Skin epidermis (tissue), 12 donors: ENCODE results near the gene FIBCD1.
A peak's percentile ranks its signal among the peaks of the same experiment; 100 is the strongest.

Source experiments
- H3K27ac ChIP-seq, 21 experiments: fragments of 200-600 bp; sonication (generic) in 11 of 21; one replicate each; pipeline ENCODE4 v1.5.0; 2020; ENCODE audit warnings: mild to moderate bottlenecking in 3 of 21, inconsistent platforms in 2 of 21, moderate library complexity in 2 of 21
- H3K4me3 ChIP-seq, 7 experiments: fragments of 200-600 bp; sonication (generic) in 2 of 7; one replicate each; pipeline ENCODE4 v1.5.0; 2020; ENCODE audit warnings: inconsistent platforms in 2 of 7, mild to moderate bottlenecking in 2 of 7, moderate library complexity in 1 of 7

Gene FIBCD1

DNA sequence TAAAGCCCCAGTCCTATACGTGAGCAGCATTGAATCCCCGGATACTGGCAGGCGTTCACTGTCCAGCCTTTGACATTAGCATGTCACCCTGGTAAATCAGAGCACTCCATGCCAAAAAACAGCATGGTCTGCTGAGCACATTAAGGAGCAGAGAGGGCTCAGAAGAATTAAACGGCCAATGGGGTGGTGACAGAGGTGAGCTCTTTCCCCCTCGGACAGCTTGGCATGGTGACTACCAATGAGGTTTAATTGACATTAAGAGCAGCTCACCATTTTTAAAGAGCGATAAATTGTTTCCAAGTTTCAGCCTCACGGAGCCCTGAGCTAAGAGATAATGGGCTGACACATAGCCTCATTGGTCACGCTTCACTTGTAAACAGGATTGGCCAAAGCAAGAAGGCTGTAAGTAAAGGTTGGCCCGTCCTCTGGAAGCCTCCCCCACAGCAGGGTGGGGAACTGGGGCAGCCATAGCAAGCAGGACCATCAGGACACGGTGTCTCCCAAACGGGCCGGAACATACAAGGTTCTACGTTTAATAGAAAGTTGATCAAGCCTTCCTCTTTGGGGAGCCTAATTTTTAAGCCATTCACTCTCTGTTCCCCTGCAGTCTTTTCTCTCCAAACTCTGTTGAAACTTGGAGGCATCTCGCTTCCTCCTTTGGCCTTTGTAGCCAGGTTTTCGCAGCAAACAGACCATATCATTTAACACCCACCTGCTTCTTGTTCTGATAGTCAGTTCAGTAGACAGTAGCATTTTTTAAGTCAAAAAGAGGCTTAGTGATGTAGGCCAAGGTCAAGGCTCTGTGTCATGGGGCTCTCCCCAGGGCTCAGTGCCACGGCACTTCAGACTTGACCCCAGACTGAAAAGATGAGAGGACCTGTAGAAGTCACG, 68.3 kb downstream of the FIBCD1 start:
- H3K27ac ChIP-seq, result no peak overlapping the region
- no peak overlapping the region for H3K4me3 ChIP-seq

GRCh38 chr9:130869250-130869649, 69.8 kb downstream of the FIBCD1 start:
- no peak overlapping the region for H3K27ac ChIP-seq
- no peak overlapping the region for H3K4me3 ChIP-seq

DNA sequence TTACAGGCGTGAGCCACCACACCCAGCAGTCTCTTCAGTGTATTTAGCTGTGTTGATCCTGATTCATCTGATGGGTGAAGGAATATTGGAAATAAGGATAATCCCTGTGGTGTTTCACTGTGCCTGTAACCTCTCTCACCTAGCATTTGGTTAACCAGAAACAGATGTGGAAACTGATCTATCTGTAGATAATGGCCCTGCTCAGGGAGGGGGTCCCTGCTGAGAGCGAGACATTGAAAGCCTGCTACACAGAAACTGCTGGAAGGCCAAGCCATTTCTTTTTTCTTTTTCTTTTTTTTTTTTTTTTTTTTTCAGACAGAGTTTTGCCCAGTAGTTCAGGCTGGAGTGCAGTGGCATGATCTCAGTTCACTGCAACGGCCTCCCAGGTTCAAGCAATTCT, 70.8 kb downstream of the FIBCD1 start:
- Histone ChIP-seq H3K27ac (no peak overlapping the region), H3K4me3 (no peak overlapping the region)

GRCh38 chr9:130867556-130867955, 71.5 kb downstream of the FIBCD1 start:
- H3K27ac ChIP-seq, result no peak overlapping the region

GRCh38 chr9:130866474-130866965, 72.5 kb downstream of the FIBCD1 start:
- Histone ChIP-seq H3K4me3 (no peak overlapping the region), H3K27ac (no peak overlapping the region)

More at GRCh38 chr9:130867556-130867955, 71.5 kb downstream of the FIBCD1 start:
- H3K4me3 ChIP-seq, result no peak overlapping the region

DNA sequence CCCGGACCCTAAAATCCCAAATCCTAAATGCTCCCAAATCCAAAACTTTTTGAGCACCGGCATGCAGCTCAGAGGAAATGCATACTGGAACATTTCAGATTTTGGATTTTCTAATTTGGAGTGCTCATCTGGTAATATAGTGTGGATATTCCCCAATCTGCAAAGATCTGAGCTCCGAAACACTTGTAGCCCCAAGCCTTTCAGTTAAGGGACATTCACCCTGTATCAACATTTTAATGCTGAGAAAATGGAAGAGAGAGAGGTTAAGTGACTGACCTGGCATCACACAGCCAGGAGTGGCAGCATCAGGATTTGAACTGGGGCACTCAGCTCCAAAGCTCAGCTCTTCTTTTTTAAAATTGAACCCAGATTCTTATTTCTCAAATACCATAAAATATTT, 73.1 kb downstream of the FIBCD1 start:
- no peak overlapping the region for H3K4me3 ChIP-seq
- H3K27ac ChIP-seq, result no peak overlapping the region

DNA sequence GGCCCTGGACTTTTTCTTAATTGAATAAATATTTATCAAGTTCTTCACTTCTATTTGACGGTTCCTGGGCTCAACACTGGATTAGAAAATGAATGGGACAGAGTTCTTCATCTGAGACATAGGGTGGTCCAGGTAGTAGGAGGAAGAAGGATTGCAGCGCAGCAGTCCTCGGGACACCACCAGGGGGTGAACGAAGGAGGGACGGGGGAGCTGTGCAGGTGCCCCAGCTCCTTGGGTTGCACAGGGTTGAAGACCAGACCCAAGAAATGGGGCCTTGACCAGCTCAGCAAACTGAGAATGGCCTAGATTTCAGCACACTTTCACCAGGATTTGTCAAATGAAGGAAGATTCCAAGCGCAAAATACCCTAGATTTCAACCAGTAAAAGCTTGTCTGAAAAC, 74.5 kb downstream of the FIBCD1 start:
- Histone ChIP-seq H3K27ac (no peak overlapping the region), H3K4me3 (no peak overlapping the region)

DNA sequence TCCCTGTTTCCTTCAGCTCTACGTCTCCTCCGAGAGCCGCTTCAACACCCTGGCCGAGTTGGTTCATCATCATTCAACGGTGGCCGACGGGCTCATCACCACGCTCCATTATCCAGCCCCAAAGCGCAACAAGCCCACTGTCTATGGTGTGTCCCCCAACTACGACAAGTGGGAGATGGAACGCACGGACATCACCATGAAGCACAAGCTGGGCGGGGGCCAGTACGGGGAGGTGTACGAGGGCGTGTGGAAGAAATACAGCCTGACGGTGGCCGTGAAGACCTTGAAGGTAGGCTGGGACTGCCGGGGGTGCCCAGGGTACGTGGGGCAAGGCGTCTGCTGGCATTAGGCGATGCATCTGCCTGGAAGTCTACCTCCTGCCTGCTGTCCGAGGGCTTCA, 76.3 kb downstream of the FIBCD1 start:
- no peak overlapping the region for H3K27ac ChIP-seq

DNA sequence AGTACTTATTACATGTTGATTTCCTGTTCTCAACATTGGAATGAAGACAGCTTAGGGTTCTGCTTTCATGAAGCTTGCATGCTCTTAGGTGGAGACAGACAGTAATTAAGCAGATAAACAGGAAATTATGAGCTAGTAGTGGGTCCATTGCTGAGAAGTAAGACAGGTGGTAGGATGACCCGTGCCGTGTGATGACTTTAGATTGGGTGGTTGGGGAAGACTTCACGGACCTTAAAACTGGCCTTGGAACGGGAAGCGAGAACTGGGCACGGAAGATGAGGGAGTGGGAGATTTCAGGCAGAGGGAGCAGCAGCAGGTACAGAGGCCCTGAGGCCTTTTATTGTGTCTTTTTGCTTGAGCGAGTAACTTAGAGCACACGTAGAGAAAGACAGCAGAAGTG, 76.8 kb downstream of the FIBCD1 start:
- Histone ChIP-seq H3K27ac (no peak overlapping the region), H3K4me3 (no peak overlapping the region)

More for the DNA sequence above, 76.3 kb downstream of the FIBCD1 start:
- no peak overlapping the region for H3K4me3 ChIP-seq

DNA sequence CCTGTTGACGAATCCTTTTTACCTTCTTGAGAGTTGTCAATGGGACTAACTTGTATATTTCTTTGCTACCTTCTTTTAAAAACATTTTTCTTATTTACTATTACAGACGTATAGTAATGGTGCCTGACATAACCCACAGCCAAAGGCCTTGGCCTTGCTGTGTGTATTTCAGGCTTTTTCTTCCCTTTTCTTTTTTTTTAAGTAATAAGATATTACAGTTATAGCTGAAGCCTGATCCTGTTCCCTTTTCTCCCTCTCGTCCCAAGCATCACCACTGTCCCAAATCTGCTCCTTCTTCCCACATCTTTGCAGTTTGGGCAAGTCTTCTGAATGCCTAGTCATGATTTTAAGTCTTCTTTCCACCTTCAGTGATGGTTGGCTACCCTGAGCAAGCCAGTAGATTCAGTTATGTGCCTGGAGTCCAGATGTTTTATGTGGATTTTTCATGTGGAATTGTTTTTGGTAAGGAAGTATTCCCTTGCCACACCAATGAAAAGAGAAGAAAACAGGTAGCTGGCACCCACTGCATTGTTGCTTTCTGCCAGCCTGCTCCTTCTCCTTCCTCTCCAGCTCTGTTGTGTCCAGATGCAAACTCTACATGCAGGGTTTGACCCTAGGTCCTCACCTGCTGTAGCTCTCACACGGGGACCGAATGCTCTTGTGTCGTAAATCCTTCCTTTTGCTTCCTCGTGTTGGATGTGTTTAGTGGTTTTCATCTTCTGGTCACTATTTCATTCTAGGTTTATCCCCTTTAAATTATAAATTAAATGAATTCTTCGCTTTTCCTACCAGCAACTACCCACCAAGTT, 77.5 kb downstream of the FIBCD1 start:
- H3K4me3 ChIP-seq, result no peak overlapping the region
- peak overlapping the region in 4 of 21 experiments; percentile 19 to 67 (median 22) for H3K27ac ChIP-seq

DNA sequence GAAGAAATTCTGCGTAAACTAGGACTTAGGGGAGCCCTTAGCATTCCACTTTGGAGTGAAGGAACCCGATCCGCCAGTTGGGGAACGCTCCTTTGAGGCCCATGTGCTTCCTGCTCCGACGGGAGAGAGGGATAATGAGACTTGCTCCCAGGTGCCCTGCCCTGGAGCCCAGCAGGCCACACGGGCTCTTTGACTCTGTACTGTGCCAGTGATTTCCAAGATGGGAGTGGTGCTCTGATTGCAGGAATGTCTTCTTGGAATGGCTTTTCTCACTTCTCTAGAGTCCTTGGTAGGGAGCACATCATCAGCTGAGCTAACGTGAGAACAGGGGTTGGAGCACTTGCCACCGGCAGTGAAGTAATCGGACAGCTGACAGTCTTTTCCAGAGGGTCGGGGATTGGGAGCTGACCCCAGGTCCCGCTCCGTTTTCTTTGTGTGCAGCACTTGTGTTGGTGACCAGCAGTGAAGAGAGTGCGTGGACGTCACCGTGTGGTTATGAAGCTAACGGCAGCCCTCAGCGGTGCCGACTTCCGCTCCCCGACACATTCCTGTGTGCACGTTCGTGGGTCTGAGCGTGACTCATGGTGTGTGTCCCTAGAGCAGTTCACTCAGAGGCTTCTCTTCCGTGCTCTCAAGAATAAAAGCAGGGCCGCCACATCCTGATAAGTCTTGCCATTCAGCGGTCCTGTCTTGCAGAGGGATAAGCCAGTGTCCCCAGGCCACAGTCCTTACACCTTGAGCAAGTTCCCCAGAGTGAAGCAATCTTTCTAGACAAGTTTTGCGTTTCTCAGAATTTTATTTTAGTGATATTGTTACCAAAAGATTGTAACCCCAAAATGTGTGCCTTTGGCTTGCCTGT, 78.4 kb downstream of the FIBCD1 start:
- no peak overlapping the region for H3K4me3 ChIP-seq
- H3K27ac ChIP-seq, result peak overlapping the region in 7 of 21 experiments; percentile 24 to 67 (median 52)

GRCh38 chr9:130858739-130859705, 80.0 kb downstream of the FIBCD1 start:
- H3K27ac ChIP-seq, result peak overlapping the region in 6 of 21 experiments; percentile 17 to 77 (median 67)
- H3K4me3 ChIP-seq, result no peak overlapping the region

- H3K4me3 ChIP-seq, result no peak overlapping the region
- peak overlapping the region in 6 of 21 experiments; percentile 19 to 77 (median 67) for H3K27ac ChIP-seq
Measured at GRCh38 chr9:130857864-130858738, 80.9 kb downstream of the FIBCD1 start.

GRCh38 chr9:130856474-130856873, 82.6 kb downstream of the FIBCD1 start:
- no peak overlapping the region for H3K4me3 ChIP-seq
- H3K27ac ChIP-seq, result no peak overlapping the region

DNA sequence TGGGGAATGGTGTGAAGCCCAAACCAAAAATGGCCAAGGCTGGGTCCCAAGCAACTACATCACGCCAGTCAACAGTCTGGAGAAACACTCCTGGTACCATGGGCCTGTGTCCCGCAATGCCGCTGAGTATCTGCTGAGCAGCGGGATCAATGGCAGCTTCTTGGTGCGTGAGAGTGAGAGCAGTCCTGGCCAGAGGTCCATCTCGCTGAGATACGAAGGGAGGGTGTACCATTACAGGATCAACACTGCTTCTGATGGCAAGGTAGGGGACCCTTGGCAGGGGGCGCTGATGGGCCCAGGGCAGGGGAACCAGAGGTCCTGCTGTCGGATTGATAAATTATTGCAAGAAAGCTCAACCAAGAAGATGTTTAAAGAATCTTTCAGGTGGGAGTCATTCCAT, 84.2 kb downstream of the FIBCD1 start:
- Histone ChIP-seq H3K27ac (no peak overlapping the region), H3K4me3 (no peak overlapping the region)

GRCh38 chr9:130854092-130854491, 85.0 kb downstream of the FIBCD1 start:
- Histone ChIP-seq H3K27ac (no peak overlapping the region), H3K4me3 (no peak overlapping the region)

DNA sequence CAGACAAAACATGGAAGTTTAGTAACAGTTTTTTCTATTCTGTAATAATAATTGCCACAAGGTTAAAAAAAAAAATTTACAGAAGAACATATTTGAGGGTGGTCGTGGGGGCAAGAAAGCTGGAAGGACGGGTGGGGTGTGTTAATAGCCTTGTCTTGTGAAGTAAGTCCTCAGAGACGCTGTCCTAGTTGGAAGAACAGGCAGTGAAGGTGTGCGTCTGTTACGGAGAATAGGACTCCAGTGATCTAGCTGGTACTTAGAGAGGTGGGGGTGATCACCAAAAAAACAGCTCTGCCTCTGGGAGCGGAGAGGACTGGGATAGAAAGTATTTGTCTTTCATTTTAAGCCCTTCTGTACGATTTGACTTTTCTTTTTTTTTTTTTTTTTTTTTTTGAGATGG, 86.2 kb downstream of the FIBCD1 start:
- H3K4me3 ChIP-seq, result no peak overlapping the region
- H3K27ac ChIP-seq, result no peak overlapping the region
